CD4-positive, alpha-beta T cell treated with Interleukin-2 at 100 ng/mL for 4 hours (primary cell): ENCODE data around the gene C4orf50.
"Not testable (repeated sequence)": the region's sequence is repeated elsewhere in the genome, so short reads cannot be mapped to it uniquely, and the experiment has no call there.

Experiments
- DNase-seq: peaks from one replicate; pipeline ENCODE4 v3.0.0-alpha.2; 2020; ENCODE audit warnings: low spot score

The C4orf50 gene

DNA sequence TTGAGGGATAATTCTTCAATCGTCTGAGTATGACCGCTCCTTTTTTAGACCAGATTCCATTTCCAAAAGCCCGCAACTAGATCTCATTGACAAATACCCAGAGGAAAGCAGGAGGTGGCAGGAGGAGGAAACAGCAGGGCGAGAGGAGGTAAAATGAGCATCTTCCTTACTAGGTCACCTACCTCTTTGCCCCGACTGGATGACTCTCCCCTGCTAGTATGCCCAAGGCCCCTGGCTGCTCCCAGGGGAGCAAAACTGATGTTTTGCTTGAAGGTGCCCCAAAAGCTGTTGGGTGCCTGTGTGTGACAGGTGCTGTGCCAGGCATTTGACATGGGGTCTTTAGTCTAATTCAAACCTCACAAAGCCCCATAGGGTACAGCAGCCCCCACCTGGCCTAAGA is 48.9 kb downstream of the C4orf50 start:
- no peak for DNase-seq

DNA sequence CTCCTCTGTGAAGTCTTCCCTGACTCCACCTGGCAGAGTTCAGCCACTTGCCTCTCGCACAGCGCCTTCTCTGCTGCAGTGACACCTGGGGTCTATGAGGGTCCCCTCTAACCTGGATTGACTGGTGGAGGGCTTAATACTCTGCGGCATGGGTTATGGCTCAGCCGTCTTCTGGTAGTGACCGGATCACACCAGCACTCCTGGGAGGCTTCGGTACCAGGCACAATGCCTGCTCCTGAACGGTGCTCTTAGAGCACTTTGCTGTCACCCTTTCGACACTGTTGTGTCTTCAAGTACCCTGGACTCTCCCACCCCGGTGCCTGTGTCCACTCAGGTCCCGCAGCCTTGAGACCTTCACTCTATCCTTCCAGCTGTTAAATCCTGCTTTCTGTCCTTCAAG is 50.0 kb downstream of the C4orf50 start:
- no peak for DNase-seq

DNA sequence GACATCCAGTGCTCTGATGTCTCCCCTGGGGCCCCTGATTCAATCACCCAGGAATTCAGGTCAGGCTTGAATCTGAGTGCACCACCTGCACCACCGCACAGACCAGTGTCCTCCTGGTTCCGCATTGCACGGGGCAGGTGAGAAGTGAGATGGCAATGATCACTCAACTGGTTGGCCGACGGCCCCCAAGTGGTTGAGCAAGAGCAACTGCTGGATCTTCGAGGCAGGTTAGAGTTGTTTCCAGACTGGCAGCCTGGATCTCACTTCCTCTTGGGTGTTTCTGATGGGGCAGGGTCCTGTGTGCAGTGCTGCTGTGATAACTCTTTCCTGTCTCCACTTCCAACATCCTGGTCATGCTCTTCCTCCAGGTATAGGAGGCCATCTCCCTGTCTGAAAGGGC is 50.4 kb downstream of the C4orf50 start:
- no peak for DNase-seq

DNA sequence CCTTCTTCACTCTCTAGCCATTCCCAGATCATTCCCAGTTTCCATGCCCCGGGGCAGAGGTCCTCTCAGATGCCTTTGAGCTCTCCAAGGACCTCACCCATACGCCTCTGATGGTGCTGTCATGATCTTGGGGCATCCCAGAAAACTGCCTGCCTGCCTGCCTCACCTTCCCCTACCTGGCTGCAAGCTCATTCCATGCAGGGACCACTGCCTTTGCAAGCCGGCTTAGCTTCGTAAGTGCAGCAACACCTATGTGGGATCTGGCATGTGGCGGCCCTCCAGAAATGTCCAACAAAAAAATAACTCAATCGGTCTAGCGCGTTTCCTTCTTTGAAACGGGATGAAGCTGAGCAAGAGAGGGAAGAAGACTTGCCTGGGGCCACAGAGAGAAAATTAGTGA is 53.0 kb downstream of the C4orf50 start:
- no peak for DNase-seq

DNA sequence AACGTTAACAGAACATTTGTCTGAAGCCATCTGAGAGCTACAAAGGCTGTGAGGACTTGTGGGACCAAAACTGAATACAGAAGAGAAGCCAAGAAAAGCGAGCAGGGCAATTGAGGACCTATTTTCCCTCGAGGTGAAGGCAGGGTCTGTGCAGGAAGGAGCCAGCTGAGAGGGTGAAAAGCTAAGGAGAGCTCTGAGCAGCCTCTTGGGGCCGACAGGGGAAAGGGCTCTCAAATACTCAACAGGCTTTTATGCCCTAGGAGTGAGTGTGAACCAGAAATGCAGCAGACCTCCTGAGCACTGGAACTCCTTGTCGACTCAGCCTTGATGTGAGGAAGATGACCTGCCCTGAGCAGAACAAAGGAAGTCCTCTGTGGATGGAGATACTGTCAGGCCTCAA is 54.2 kb downstream of the C4orf50 start:
- no peak for DNase-seq

DNA sequence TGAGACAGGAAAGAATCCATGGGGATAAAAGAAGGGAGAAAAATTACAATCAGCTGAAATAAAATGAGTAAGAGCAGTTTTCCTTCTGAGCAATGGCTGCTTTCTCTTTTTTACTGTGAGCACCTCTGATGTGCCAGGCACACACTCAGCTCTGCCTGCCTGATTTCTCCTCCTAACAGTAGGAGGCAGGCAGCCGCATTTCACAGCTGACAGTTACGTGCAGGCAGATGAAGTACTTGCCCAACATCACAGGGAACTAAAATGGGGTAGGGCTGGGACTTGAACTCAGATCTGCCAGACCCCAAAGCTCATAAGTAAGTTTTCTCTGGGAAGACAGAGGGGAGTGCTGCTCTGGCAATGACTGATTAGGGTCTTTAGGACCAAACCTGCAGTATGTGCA is 54.6 kb downstream of the C4orf50 start:
- no peak for DNase-seq

DNA sequence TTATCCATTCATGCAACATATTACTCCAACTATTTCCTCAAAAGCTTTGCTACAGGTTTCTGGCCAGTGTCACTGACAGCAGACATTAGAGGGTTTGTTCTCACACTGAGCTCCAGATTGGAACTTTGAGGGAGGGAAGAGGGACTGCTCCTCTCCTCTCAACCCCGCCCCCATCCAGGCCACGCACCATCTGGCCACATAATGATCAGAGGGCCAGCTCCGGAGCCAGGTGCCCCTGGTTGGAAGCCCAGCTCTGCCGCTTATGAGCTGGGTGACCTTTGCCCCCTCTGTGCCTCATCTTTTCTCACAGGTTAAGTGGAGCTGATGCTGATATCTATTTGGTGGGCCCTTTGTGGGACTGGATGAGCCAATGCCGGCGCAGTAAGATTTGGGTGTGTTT is 55.8 kb downstream of the C4orf50 start:
- no peak for DNase-seq

DNA sequence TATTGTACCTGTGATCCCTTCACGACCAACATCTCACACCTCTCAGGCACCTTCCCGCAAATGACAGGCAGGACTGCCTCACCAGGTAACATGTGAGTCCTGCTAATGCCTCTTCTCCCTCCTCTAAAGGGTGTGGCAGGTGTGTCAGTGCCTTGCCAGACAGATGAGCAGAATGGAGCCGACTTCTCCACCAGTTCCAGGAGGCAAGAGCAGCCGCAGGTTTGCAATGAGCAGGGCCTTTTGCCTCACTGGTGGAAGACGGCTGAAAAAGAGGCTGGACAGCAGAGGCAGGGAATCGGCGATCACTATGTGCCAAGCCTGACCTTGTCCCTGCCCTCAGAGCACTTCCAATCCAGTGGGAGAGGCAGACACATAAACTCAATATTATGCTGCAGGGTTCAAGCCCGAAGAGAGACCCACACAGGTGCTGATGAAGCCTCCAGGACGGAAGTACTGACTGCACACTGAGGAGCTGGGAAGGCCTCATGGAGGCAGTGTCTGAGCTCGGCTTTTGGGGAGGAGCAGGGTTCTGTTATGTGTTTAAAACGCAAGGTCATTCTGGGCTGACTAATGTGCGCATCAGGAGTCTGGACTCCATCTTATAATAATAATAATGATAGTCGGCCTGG is 57.9 kb downstream of the C4orf50 start:
- no peak for DNase-seq

DNA sequence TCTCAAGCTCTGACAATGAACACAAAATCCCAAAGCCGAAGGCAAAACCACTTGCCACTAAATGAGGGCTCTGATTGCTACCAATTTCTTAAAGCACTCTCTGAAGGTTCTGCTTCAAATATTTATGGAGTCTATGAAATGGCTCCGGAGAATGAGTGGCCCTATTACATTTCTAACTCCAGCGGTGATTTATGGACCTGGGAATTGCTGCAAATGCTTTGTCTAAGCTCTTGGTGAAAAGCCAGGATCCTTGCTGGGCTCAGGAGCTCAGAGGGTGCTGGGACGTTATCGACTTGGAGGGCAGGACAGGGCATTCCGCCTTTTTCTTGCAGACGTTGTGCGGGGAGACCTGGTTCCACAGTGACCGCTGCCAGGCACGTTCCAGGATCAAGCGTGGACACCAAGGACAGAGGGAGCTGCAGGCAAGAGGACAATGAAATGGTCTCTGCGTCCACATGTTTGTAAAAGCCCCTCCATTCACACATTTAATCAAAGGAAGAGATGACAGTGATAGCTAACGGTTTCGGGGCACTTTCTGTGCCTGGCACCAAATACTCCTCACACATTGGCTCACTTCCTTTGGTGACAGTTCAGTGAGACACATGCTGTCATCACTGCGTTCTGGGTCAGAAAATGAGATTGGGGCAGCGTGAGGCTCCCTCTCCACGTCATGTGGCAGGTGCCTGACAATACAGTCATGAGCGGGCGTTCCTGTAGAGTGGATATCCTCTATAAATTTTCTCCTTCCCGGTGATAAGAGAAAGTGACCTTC is 58.8 kb downstream of the C4orf50 start:
- no peak for DNase-seq

DNA sequence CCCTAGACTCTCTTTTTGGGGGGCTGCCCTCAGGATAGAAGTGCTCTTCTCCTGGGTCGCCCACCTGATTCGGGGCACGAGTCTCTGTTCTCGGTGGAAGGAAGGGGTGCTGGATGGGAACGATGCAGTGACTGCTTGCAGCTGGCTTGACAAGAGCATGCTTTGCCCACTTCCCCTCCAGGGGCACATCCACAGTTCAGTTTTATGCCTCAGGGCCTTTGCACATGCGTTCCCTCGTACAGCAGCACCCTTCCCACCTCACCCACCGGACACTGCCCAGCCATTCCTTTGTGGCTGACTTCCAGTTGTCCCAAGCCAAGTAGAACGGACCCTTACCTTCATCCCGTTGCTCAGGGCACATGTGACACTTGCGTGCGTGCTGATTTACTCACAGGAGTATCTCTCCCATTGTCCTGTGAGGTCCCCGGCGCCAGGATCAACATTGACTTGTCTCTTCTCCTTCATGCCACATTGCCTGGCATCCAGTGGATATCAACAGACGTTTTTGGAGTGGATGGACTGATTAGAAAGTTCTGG is 60.0 kb downstream of the C4orf50 start:
- DNase-seq: no peak

DNA sequence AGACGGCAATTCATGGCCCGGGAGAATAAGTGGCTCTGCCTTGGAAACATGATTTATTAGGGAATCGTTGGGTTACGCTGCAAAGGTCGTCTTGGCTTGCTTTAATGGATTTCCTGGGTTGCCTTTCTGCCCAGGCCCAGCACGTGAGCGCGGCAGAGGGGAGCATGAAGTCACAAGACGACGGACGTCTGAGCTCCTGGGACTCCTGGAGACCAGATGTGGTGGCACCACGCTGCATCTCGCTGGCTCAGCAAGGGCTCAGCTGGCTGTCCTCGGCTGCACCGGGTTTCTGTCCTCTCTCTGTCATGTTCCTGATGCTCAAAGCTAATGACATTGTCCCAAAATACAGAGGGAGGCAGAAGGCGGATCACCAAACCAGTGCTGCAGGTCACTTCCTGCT is 61.2 kb downstream of the C4orf50 start:
- DNase-seq: no peak

DNA sequence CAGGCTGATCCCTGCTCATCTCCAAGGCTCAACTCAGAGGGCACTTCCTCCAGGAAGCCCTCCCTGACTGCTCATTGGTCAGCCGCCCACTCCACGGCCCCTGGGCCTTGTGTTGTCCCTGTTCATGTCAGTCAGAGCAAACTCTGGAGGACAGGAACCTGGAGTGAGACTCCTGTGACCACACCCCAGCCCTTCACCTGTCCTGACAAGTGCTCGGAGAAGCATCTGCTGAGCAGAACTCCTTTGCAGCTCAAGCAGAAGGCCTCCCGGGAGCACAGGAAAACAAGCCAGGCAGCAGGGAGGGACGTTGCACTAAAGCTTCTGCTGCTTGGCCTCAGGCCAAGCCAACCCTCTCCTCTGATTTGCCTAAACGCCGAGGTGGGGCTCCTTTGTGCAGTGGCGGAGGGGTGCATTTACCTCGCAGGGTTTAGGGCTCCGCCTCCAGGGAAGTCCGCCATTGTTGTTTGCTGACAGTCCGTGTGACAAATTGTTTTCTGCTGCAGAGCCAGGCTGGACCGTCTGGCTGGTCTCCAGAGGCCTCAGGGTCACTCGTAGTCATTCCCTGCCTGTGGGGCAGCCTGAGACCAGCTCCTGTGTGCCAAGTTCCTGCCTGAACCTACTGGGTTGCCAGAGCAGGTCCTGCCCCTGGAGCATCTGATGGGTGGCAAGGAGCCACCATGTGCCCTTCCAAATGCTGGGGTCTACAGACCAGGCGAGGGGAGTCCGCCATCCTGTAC is 61.8 kb downstream of the C4orf50 start:
- no peak for DNase-seq

DNA sequence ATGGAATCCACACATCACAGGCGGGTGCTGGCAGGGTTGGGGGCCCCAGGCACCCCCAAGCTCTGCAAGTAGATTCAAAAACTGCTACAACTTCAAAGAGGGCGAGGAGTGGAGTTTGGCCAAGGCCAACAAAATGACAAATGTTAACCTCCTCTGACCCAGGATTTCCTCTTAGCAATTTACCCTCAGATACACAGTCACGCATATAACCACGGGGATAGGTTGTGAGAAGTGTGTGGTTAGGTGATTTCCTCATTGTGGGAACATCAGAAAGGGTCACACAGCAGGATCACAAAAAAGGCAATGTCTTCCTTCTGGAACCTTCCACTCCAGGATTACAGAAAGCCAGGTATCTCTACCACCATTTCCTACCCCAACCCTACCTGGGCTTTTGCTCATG is 62.4 kb downstream of the C4orf50 start:
- no peak for DNase-seq

DNA sequence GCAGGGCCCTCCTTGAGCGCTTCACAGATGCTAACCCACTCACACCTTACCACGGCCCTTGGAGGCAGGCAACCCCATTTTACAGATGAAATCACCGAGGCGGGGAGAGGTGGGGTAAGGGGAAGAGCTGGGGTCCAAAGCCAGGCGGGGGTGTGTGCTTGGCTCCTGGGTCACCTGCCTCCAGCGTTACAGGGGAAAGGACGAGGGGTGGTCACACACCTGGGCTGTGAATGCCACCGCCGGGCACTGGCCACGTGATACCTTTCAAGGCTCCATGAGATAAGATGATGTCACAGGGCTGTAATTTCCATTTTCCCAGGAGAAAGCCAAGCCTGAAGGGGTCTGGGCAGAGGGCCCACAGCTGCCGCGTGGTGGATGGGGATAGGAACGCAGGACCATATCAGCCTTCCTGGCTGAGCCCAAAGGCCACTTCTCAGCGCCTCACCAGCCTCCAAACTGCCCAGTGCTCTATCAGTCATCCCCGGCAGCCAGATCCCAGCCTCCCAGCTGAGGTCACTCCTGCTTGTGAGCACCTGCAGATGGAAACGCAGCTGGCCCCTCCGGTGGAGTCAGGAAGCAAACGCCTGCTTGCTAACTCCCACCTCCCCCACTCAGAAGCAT is 62.9 kb downstream of the C4orf50 start:
- DNase-seq: no peak

DNA sequence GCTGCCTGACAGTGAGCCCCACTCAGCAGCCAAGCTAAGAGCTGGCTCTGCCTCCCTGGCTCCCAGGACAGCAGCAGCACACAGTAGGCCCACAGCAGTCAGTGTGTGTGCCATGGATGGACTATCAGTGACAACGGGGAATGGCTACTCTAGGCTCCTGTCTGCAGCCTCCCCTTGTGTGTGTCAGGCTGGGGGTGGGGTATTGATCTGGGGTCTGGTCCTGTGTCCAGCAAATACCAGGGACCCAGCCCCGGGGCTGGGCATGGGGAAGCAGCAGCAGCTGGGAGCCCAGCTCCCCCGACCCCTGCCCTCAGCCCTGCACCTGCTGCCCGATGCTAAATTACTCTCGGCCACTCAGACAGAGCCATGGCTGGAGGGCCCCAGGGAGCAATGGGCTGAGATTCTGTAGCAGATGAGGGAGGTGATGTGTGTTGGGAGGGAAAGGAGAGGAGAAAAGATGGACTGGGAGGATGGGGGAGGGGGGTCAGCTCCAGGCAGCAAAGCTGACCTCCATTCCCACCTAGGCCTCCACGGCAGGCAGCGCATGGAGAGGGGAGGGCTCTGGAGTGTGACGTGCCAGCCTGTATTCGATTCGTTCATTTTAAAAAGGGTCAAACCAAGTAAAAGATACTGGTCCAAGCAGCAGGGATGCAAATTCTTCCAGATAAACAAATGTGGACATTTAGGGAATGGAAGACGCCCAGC is 64.0 kb downstream of the C4orf50 start:
- no peak for DNase-seq

DNA sequence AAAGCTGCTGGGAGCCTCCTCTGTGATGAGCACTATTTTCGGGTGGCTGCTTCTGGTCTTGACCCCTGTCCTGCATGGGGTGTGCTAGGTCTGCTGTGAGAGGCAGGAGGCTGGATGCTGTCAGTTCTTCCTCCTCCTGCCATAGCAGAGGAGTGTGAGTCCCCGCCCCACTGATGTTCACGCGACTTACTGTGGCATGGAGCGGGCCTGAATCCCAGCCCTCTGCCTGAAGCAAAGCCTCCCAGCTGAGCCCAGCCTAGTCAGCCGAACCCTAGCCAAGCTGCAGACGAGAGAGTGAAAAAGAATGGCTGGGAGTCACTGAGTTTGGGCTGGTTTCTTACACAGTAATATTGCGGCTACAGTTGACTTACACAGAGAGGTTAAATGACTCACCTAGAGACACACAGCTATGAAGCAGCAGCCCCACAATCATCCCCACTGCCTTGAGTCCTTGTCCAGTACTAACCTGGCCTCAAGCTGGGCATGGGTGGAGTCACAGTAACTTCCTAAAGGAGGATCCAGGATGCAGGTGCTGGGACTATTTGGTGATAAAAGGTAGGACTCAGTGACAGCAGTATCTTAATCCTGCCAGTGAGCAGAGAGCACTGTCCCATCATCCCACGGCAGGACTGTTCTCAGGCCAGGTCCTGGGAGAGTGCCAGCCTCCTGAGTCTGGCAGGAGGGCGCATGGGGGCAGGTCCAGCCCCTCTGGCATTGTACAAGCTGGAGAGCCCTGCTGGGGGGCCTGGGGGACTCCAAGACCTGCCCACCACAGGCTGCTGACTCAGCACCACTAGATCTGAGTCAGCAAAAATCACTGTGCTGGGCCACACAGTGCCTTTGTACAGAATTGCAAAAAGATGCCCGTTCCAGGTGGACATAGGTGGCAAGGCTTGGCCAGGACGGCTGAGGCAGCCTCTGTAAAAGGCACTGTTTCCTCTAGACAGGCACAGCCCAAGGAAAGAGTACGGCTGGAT is 65.0 kb downstream of the C4orf50 start:
- DNase-seq: no peak

DNA sequence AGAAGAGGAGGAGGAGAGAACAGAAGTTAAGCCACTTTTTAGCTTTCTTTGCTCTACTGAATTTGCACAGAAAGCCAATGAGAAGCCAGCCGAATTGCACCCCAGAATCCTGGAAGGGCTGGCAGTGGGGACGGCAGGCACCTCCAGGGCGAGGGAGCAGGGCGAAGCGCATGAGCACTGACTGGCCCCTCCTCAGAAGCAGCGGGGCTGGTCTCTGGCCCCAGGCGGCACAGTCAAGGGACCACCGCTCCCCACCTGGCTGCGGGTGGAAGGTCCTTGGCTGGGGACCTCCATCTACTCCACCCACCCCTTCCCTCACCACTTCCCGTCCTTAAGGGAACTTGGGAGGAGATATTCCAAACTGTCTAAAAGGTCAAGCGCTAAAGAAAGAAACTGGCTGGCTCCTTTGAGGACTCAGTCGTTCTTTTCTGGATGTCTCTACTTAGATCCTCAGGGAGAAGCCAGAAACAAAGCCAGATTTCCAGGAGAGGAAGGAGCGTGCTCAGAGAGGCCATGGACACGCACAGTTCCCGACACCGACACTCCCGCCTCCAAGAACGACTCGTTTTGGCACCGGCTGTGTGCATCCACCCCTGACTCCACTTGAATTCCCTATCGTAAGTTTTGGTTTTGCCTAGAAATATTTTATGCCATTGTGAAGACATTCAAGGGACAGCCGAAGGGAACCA is 65.8 kb downstream of the C4orf50 start:
- DNase-seq: no peak

DNA sequence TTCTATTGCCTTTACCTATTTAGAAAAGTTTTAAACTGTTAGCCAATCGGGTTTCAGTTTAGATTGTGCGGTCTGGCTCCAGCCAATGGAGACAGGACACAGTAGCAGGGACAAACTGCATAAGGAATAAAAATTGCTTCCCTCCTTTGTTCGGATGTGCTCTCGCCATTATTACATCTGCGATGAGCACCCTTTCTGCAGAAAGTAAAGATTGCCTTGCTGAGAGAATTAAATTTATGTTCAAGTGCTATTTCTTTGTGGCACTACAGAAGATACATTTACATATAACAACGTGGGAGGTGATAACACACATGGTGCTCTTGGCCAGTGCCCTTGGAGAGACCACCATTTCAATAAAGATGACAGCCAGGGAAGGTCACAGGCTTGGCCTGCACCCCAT is 71.6 kb downstream of the C4orf50 start:
- not testable (repeated sequence) for DNase-seq

DNA sequence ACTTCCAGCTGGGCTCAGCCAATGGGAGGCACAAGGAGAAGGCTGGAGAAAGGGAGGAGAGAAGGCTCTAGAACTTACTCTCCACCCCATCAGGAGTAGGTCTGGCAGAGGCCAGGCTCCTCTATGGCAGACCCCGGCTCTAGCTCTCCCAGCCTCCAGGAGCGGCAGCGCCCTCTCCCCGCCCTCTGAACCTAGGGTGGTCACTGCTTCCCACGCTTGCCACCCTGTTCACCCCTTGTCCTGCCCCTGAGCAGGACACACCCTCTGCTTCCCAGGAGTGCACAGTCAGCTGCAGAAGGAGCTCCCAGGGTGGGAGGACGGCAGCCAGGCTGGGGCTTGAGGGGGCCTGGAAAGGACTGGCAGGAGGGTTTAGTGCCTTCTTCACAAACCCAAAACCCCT is 72.3 kb downstream of the C4orf50 start:
- no peak for DNase-seq

DNA sequence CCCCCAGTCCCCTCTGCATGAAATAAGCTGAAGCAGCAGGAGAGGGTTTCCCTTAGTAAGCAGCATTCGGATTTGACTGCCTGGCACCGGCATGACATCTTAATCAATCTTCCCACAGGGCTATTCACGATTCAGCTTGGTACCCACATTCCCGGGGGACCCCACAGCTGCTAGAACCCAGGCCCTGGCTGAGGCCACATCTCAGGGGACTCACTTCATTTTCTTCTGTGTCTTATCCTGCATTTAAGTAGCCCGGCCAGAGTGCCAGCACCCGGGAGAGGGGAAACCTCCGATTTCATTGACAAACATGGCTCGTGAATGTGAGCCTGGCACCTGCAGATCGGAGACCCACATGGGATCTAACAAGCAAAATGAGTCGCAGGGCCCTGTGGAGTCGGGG is 73.1 kb downstream of the C4orf50 start:
- no peak for DNase-seq
